Heart right ventricle (tissue), 16 donors: ENCODE measurements around the gene ADAMTS6. TPM values are rescaled to one million over a fixed set of nuclear protein-coding genes. Genes with fewer than 3 reads are reported as not detected.

Experiments used
- ATAC-seq, 8 donors: fragments of 200-7000 bp; cut with Tn5 transposase; one replicate each; pipeline ENCODE4 v1.9.1; 2020; ENCODE audit warnings: mild to moderate bottlenecking in 8 of 8, moderate library complexity in 8 of 8, moderate number of reproducible peaks in 1 of 8
- DNase-seq, 2 donors: peaks; one replicate each; pipeline ENCODE4 v3.0.0-alpha.2; 2020
- H3K27ac ChIP-seq, 10 donors: fragments of 200-600 bp; sonication (generic) in 2 of 10; one replicate each; pipeline versions ENCODE4 v1.5.0 to v1.8.0; 2020 to 2022; ENCODE audit warnings: mild to moderate bottlenecking in 3 of 10
- H3K27me3 ChIP-seq, 7 donors: fragments of 200-600 bp; one replicate each; pipeline ENCODE4 v1.8.0; 2021 to 2022; ENCODE audit warnings: mild to moderate bottlenecking in 2 of 7
- H3K36me3 ChIP-seq, 9 donors: fragments of 200-600 bp; sonication (generic) in 1 of 9; one replicate each; pipeline versions ENCODE4 v1.5.0 to v1.8.0; 2020 to 2022; ENCODE audit warnings: mild to moderate bottlenecking in 2 of 9
- H3K4me1 ChIP-seq, 9 donors: fragments of 200-600 bp; sonication (generic) in 1 of 9; one replicate each; pipeline versions ENCODE4 v1.5.0 to v1.8.0; 2020 to 2022; ENCODE audit warnings: mild to moderate bottlenecking in 4 of 9
- H3K4me3 ChIP-seq, 10 donors: fragments of 200-600 bp; sonication (generic) in 2 of 10; one replicate each; pipeline versions ENCODE4 v1.5.0 to v1.8.0; 2020 to 2022; ENCODE audit warnings: mild to moderate bottlenecking in 7 of 10, moderate library complexity in 2 of 10
- H3K9me3 ChIP-seq, 11 donors: fragments of 200-600 bp in 10 of 11; sonication (generic) in 2 of 11; one replicate each; pipeline versions ENCODE4 v1.5.0 to v1.8.0; 2013 to 2022; ENCODE audit warnings: mild to moderate bottlenecking in 2 of 11, control low read depth in 1 of 11, moderate library complexity in 1 of 11
- CTCF ChIP-seq, 9 donors: fragments of 200-600 bp; sonication (generic) in 2 of 9; IDR thresholded peaks; one replicate each; pipeline versions ENCODE4 v1.5.0 to v1.8.0; 2021 to 2022; ENCODE audit warnings: antibody characterized with exemption in 9 of 9, mild to moderate bottlenecking in 5 of 9, moderate library complexity in 1 of 9
- WGBS, 2 donors: extraction: QIAGEN DNeasy Blood & Tissue Kit; methylation state at CpG; one replicate each; pipeline ENCODE4 v1.1.7; 2013; ENCODE audit warnings: inconsistent platforms in 1 of 2; 5-methylcytosine and 5-hydroxymethylcytosine counted together
- intact Hi-C, 10 donors: fragments of 100-400 bp; cut with DNase I; formaldehyde crosslinking; loops; one replicate each; pipeline versions ENCODE4 v1.11.1 to v1.14.2; 2022
- polyA plus RNA-seq, 2 donors: library from polyadenylated mRNA; stranded (reverse); fragments of 200-250 nt; gene quantifications; one replicate each; pipeline ENCODE4 v1.2.3, GENCODE V29; 2013
- total RNA-seq, 10 donors: library from RNA; stranded (reverse); fragmentation: NEBNext Ultra II Directional in 3 of 10; extraction: Animal tissue kit (Norgen Biotek cat#: 25700) in 3 of 10; gene quantifications; one replicate each; pipeline versions ENCODE4 v1.2.1 to v1.2.4, GENCODE V29; 2021 to 2023
- donor health status: Arrhythmogenic right ventricular cardiomyopathy.
- donor health status: ischemic (EF 13 %, LVEDD 7.1; RV severe dilation, severe dysfunction).
- donor health status: healthy with polysubstance abuse.
- donor health status: DM: no; HTN: yes; CAD: no.
- donor health status: DM: no; HTN: no; CAD: no.
- donor health status: ischemic (EF 25% LVEDD 6.9; RV normal size, moderate dysfunction).
- donor health status: ischemic (EF 25% LVEDD 5.7; RV mildly dilated, moderate dysfunction).
- donor health status: healthy.
- donor health status: DM: yes; HTN: yes; CAD: no.
- donor health status: Ischemic cardiomyopathy.
- donor health status: ischemic (EF 35%, LVEDD 5.7; RV mildly dilated, moderate dysfunction).
- donor health status: nonischemic (EF 11% LVEDD 7.7; RV severe dilation, severe dysfunction).
- donor health status: DM: yes; HTN: yes; CAD: no.
- donor health status: PGD.
- donor health status: ischemic (EF 29% LVEDD 5.4; RV normal size, mild dysfunction).
- donor health status: nonischemic (EF 23%, LVEDD 6.1; RV moderate dilation, normal function).

Gene ADAMTS6
- total and polyA plus RNA-seq, 12 donors = 0.25 to 4.1 (median 2.1) TPM

GRCh38 chr5:65320250-65320649 lies 161.5 kb downstream of the ADAMTS6 start:
- Histone ChIP-seq H3K9me3 (peaks cover 0 to 16% (median 4%) of the 10 kb centered on the region in 11 donors), H3K27me3 (no peaks in the 10 kb centered on the region), H3K36me3 (no peaks in the 10 kb centered on the region), H3K4me3 (no peak overlapping the region), H3K4me1 (no peaks in the 10 kb centered on the region), H3K27ac (no peak overlapping the region)
- 93 to 95% methylated on average over 2 of the region's 2 CpGs for WGBS, 2 donors
- DNase-seq (no peak), ATAC-seq (no peak)
- no peak for TF ChIP-seq CTCF (IDR thresholded peaks at IDR 0.05)
- intact Hi-C loops = no loop called here

GRCh38 chr5:65307931-65308330 lies 173.8 kb downstream of the ADAMTS6 start:
- ATAC-seq (no peak), DNase-seq (no peak)
- intact Hi-C loops = no loop called here
- Histone ChIP-seq H3K27ac (no peak overlapping the region), H3K4me1 (no peaks in the 10 kb centered on the region), H3K27me3 (no peaks in the 10 kb centered on the region), H3K4me3 (no peak overlapping the region), H3K9me3 (no peaks in the 10 kb centered on the region), H3K36me3 (no peaks in the 10 kb centered on the region)
- TF ChIP-seq CTCF (IDR thresholded peaks at IDR 0.05) = no peak
- WGBS, 2 donors = 92 to 93% methylated on average over 1 of the region's 1 CpG

GRCh38 chr5:65307088-65307487 lies 174.6 kb downstream of the ADAMTS6 start:
- 86 to 88% methylated on average over 3 of the region's 3 CpGs for WGBS, 2 donors
- Histone ChIP-seq H3K27ac (no peak overlapping the region), H3K9me3 (no peaks in the 10 kb centered on the region), H3K4me3 (no peak overlapping the region), H3K27me3 (no peaks in the 10 kb centered on the region), H3K4me1 (no peaks in the 10 kb centered on the region), H3K36me3 (no peaks in the 10 kb centered on the region)
- no peak for ATAC-seq
- DNase-seq = no peak
- no peak for TF ChIP-seq CTCF (IDR thresholded peaks at IDR 0.05)
- intact Hi-C loops = no loop called here

- H3K27me3 ChIP-seq = no peaks in the 10 kb centered on the region
- H3K9me3 ChIP-seq = no peaks in the 10 kb centered on the region
- H3K4me1 ChIP-seq = no peaks in the 10 kb centered on the region
- H3K27ac ChIP-seq = no peak overlapping the region
- intact Hi-C loops = no loop called here
- WGBS, 2 donors = 82 to 83% methylated on average over 3 of the region's 3 CpGs
- ATAC-seq = no peak
- no peak overlapping the region for H3K4me3 ChIP-seq
- DNase-seq = no peak
- no peak for TF ChIP-seq CTCF (IDR thresholded peaks at IDR 0.05)
- no peaks in the 10 kb centered on the region for H3K36me3 ChIP-seq
Observed at GRCh38 chr5:65305913-65306312, 175.8 kb downstream of the ADAMTS6 start.

- Histone ChIP-seq H3K36me3 (no peaks in the 10 kb centered on the region), H3K27me3 (no peaks in the 10 kb centered on the region), H3K4me3 (no peak overlapping the region), H3K27ac (no peak overlapping the region), H3K4me1 (no peaks in the 10 kb centered on the region), H3K9me3 (no peaks in the 10 kb centered on the region)
- TF ChIP-seq CTCF (IDR thresholded peaks at IDR 0.05) = no peak
- no peak for ATAC-seq
- intact Hi-C loops = no loop called here
- no peak for DNase-seq
- WGBS, 2 donors = 80 to 83% methylated on average over 3 of the region's 3 CpGs
Observed at GRCh38 chr5:65299861-65300260, 181.9 kb downstream of the ADAMTS6 start.
